ENCODE data around the gene MS4A10. TPM values are rescaled to one million over a fixed set of nuclear protein-coding genes. Genes with fewer than 3 reads are reported as not detected.

The MS4A10 gene
- not detected for total RNA-seq
- not detected for polyA plus RNA-seq

GRCh38 chr11:60785136-60785535, at the start of gene MS4A10:
Gene MS4A10 (plus strand): TSS chr11:60785333. CDS start chr11:60790336, 5,003 bp downstream.
- H3K4me3 Mint-ChIP-seq, result no peak within 1 kb of the TSS
- no peak within 1 kb of the TSS for H3K4me3 ChIP-seq (ENCODE audit: low read length)
- POLR2A ChIA-PET, result no interaction called here
- no peaks in the 10 kb centered on the region for H3K4me1 ChIP-seq (ENCODE audit: insufficient read depth, low read length)
- H3K27me3 Mint-ChIP-seq, result peaks cover 0 to 8% of the 10 kb centered on the region in 2 donors
- H3K4me1 Mint-ChIP-seq, result no peaks in the 10 kb centered on the region
- CTCF ChIA-PET, result interaction anchor here (3.9 kb wide), 1 partner anchor 9 kb away, joined by 18 read pairs; no protein-coding TSS in a partner anchor
- no peaks in the 10 kb centered on the region for H3K9me3 Mint-ChIP-seq
- H3K36me3 ChIP-seq (ENCODE audit: insufficient read depth, low read length), result no peaks in the 10 kb centered on the region
- no peak for DNase-seq
- no peaks in the 10 kb centered on the region for H3K36me3 Mint-ChIP-seq
- peak within 1 kb of the TSS in 1 of 8 donors; percentile 61 for H3K27ac Mint-ChIP-seq
- H3K27me3 ChIP-seq (ENCODE audit: insufficient read depth, low read length, poor library complexity, severe bottlenecking), result no peaks in the 10 kb centered on the region
- no peak within 1 kb of the TSS for H3K27ac ChIP-seq (ENCODE audit: low read depth, low read length)
- no peaks in the 10 kb centered on the region for H3K9me3 ChIP-seq (ENCODE audit: low read length)

- no peak overlapping the region for H3K27ac ChIP-seq (ENCODE audit: low read depth, low read length)
- no peaks in the 10 kb centered on the region for H3K27me3 ChIP-seq (ENCODE audit: insufficient read depth, low read length, poor library complexity, severe bottlenecking)
- no peak overlapping the region for H3K4me3 ChIP-seq (ENCODE audit: low read length)
- Mint-ChIP-seq H3K36me3 (no peaks in the 10 kb centered on the region), H3K27ac (no peak overlapping the region), H3K4me1 (no peaks in the 10 kb centered on the region), H3K4me3 (no peak overlapping the region), H3K9me3 (peaks cover 0 to 4% (median 0%) of the 10 kb centered on the region in 5 donors), H3K27me3 (peaks cover 16 to 47% of the 10 kb centered on the region in 2 donors)
- no peaks in the 10 kb centered on the region for H3K4me1 ChIP-seq (ENCODE audit: insufficient read depth, low read length)
- H3K36me3 ChIP-seq (ENCODE audit: insufficient read depth, low read length), result no peaks in the 10 kb centered on the region
- ChIA-PET CTCF (no interaction called here), POLR2A (no interaction called here)
- no peak for DNase-seq
- no peaks in the 10 kb centered on the region for H3K9me3 ChIP-seq (ENCODE audit: low read length)
Observed at GRCh38 chr11:60739114-60739513, 46.0 kb upstream of the MS4A10 start.

- H3K4me1 ChIP-seq (ENCODE audit: insufficient read depth, low read length), result no peaks in the 10 kb centered on the region
- CTCF ChIA-PET, result no interaction called here
Observed at GRCh38 chr11:60740573-60740972, 44.6 kb upstream of the MS4A10 start.

GRCh38 chr11:60741421-60741820, 43.7 kb upstream of the MS4A10 start:
- no peak for DNase-seq
- H3K27me3 ChIP-seq (ENCODE audit: insufficient read depth, low read length, poor library complexity, severe bottlenecking), result no peaks in the 10 kb centered on the region
- peaks cover 18 to 49% of the 10 kb centered on the region in 2 donors for H3K27me3 Mint-ChIP-seq
- POLR2A ChIA-PET, result no interaction called here
- peaks cover 0 to 4% (median 0%) of the 10 kb centered on the region in 5 donors for H3K9me3 Mint-ChIP-seq
- H3K4me1 ChIP-seq (ENCODE audit: insufficient read depth, low read length), result no peaks in the 10 kb centered on the region
- no peaks in the 10 kb centered on the region for H3K36me3 Mint-ChIP-seq
- H3K4me3 ChIP-seq (ENCODE audit: low read length), result no peak overlapping the region
- H3K4me3 Mint-ChIP-seq, result no peak overlapping the region
- no peaks in the 10 kb centered on the region for H3K36me3 ChIP-seq (ENCODE audit: insufficient read depth, low read length)
- H3K4me1 Mint-ChIP-seq, result no peaks in the 10 kb centered on the region
- no peak overlapping the region for H3K27ac Mint-ChIP-seq
- CTCF ChIA-PET, result no interaction called here
- H3K27ac ChIP-seq (ENCODE audit: low read depth, low read length), result no peak overlapping the region
- no peaks in the 10 kb centered on the region for H3K9me3 ChIP-seq (ENCODE audit: low read length)

More at GRCh38 chr11:60740573-60740972, 44.6 kb upstream of the MS4A10 start:
- no peaks in the 10 kb centered on the region for H3K36me3 Mint-ChIP-seq
- Histone ChIP-seq H3K36me3 (ENCODE audit: insufficient read depth, low read length) (no peaks in the 10 kb centered on the region), H3K4me3 (ENCODE audit: low read length) (no peak overlapping the region), H3K27me3 (ENCODE audit: insufficient read depth, low read length, poor library complexity, severe bottlenecking) (no peaks in the 10 kb centered on the region), H3K9me3 (ENCODE audit: low read length) (no peaks in the 10 kb centered on the region), H3K27ac (ENCODE audit: low read depth, low read length) (no peak overlapping the region)
- peaks cover 0 to 4% (median 0%) of the 10 kb centered on the region in 5 donors for H3K9me3 Mint-ChIP-seq
- H3K4me1 Mint-ChIP-seq, result no peaks in the 10 kb centered on the region
- no peak for DNase-seq
- POLR2A ChIA-PET, result no interaction called here
- H3K4me3 Mint-ChIP-seq, result no peak overlapping the region
- H3K27ac Mint-ChIP-seq, result no peak overlapping the region
- peaks cover 20 to 53% of the 10 kb centered on the region in 2 donors for H3K27me3 Mint-ChIP-seq

- Histone ChIP-seq H3K27ac (ENCODE audit: low read depth, low read length) (no peak overlapping the region), H3K4me3 (ENCODE audit: low read length) (no peak overlapping the region), H3K27me3 (ENCODE audit: insufficient read depth, low read length, poor library complexity, severe bottlenecking) (no peaks in the 10 kb centered on the region), H3K4me1 (ENCODE audit: insufficient read depth, low read length) (no peaks in the 10 kb centered on the region), H3K36me3 (ENCODE audit: insufficient read depth, low read length) (no peaks in the 10 kb centered on the region), H3K9me3 (ENCODE audit: low read length) (no peaks in the 10 kb centered on the region)
- DNase-seq, result no peak
- H3K9me3 Mint-ChIP-seq, result peaks cover 0 to 4% (median 0%) of the 10 kb centered on the region in 5 donors
- CTCF ChIA-PET, result no interaction called here
- H3K27me3 Mint-ChIP-seq, result peaks cover 17 to 33% of the 10 kb centered on the region in 2 donors
- H3K4me3 Mint-ChIP-seq, result no peak overlapping the region
- H3K36me3 Mint-ChIP-seq, result peaks cover 0 to 3% (median 0%) of the 10 kb centered on the region in 3 donors
- H3K4me1 Mint-ChIP-seq, result no peaks in the 10 kb centered on the region
- no peak overlapping the region for H3K27ac Mint-ChIP-seq
- POLR2A ChIA-PET, result no interaction called here
Observed at GRCh38 chr11:60743058-60743457, 42.1 kb upstream of the MS4A10 start.

GRCh38 chr11:60744114-60744513, 41.0 kb upstream of the MS4A10 start:
- POLR2A ChIA-PET, result no interaction called here
- peaks cover 15 to 23% of the 10 kb centered on the region in 2 donors for H3K27me3 Mint-ChIP-seq
- CTCF ChIA-PET, result no interaction called here

GRCh38 chr11:60747359-60747873, 37.7 kb upstream of the MS4A10 start:
- no peaks in the 10 kb centered on the region for H3K4me1 Mint-ChIP-seq
- ChIA-PET POLR2A (no interaction called here), CTCF (no interaction called here)
- peaks cover 26 to 38% of the 10 kb centered on the region in 2 donors for H3K27me3 Mint-ChIP-seq
- H3K4me3 ChIP-seq (ENCODE audit: low read length), result no peak overlapping the region
- no peaks in the 10 kb centered on the region for H3K9me3 ChIP-seq (ENCODE audit: low read length)
- no peaks in the 10 kb centered on the region for H3K36me3 ChIP-seq (ENCODE audit: insufficient read depth, low read length)
- no peaks in the 10 kb centered on the region for H3K4me1 ChIP-seq (ENCODE audit: insufficient read depth, low read length)
- H3K36me3 Mint-ChIP-seq, result peaks cover 0 to 3% (median 0%) of the 10 kb centered on the region in 3 donors
- H3K27ac Mint-ChIP-seq, result no peak overlapping the region
- peaks cover 0 to 4% (median 0%) of the 10 kb centered on the region in 5 donors for H3K9me3 Mint-ChIP-seq
- no peak overlapping the region for H3K4me3 Mint-ChIP-seq
- DNase-seq, result no peak
- H3K27me3 ChIP-seq (ENCODE audit: insufficient read depth, low read length, poor library complexity, severe bottlenecking), result no peaks in the 10 kb centered on the region
- H3K27ac ChIP-seq (ENCODE audit: low read depth, low read length), result no peak overlapping the region

More at GRCh38 chr11:60744114-60744513, 41.0 kb upstream of the MS4A10 start:
- no peak overlapping the region for H3K27ac Mint-ChIP-seq
- H3K4me1 Mint-ChIP-seq, result no peaks in the 10 kb centered on the region
- H3K9me3 ChIP-seq (ENCODE audit: low read length), result no peaks in the 10 kb centered on the region
- H3K36me3 ChIP-seq (ENCODE audit: insufficient read depth, low read length), result no peaks in the 10 kb centered on the region
- H3K4me1 ChIP-seq (ENCODE audit: insufficient read depth, low read length), result no peaks in the 10 kb centered on the region
- peaks cover 0 to 4% (median 0%) of the 10 kb centered on the region in 5 donors for H3K9me3 Mint-ChIP-seq
- no peak overlapping the region for H3K4me3 Mint-ChIP-seq
- peaks cover 0 to 3% (median 0%) of the 10 kb centered on the region in 3 donors for H3K36me3 Mint-ChIP-seq
- H3K27ac ChIP-seq (ENCODE audit: low read depth, low read length), result no peak overlapping the region
- no peaks in the 10 kb centered on the region for H3K27me3 ChIP-seq (ENCODE audit: insufficient read depth, low read length, poor library complexity, severe bottlenecking)
- no peak overlapping the region for H3K4me3 ChIP-seq (ENCODE audit: low read length)
- no peak for DNase-seq

GRCh38 chr11:60748225-60748624, 36.9 kb upstream of the MS4A10 start:
- H3K27me3 ChIP-seq (ENCODE audit: insufficient read depth, low read length, poor library complexity, severe bottlenecking), result no peaks in the 10 kb centered on the region
- H3K9me3 ChIP-seq (ENCODE audit: low read length), result no peaks in the 10 kb centered on the region
- Mint-ChIP-seq H3K27ac (no peak overlapping the region), H3K4me3 (no peak overlapping the region), H3K9me3 (peaks cover 0 to 4% (median 0%) of the 10 kb centered on the region in 5 donors), H3K36me3 (peaks cover 0 to 3% (median 0%) of the 10 kb centered on the region in 3 donors), H3K27me3 (peaks cover 30 to 45% of the 10 kb centered on the region in 2 donors), H3K4me1 (no peaks in the 10 kb centered on the region)
- no peak for DNase-seq
- no peak overlapping the region for H3K27ac ChIP-seq (ENCODE audit: low read depth, low read length)
- ChIA-PET CTCF (no interaction called here), POLR2A (no interaction called here)
- no peaks in the 10 kb centered on the region for H3K4me1 ChIP-seq (ENCODE audit: insufficient read depth, low read length)
- H3K4me3 ChIP-seq (ENCODE audit: low read length), result no peak overlapping the region
- H3K36me3 ChIP-seq (ENCODE audit: insufficient read depth, low read length), result no peaks in the 10 kb centered on the region
